Stimulated activated memory B cell treated with anti-CD40 and anti-IgM and Interleukin-4, amounts not matched to agents 10 μg/mL and 1 μg/mL and 100 μg/mL, for 72 hours (primary cell): ENCODE data around the gene SEC22B.
"Not testable (repeated sequence)": the region's sequence is repeated elsewhere in the genome, so short reads cannot be mapped to it uniquely, and the experiment has no call there.

Source experiments
- ATAC-seq: fragments of 150-1000 bp; cut with Tn5 transposase; 2 replicates; pipeline ENCODE4 v1.10.0; 2021
- H3K27ac Mint-ChIP-seq: one replicate; pipeline ENCODE4 v1.8.0; 2022; ENCODE audit warnings: mild to moderate bottlenecking, mixed read lengths
- H3K27me3 Mint-ChIP-seq: one replicate; pipeline ENCODE4 v1.8.0; 2022; ENCODE audit warnings: mixed read lengths
- H3K36me3 Mint-ChIP-seq: one replicate; pipeline ENCODE4 v1.8.0; 2022; ENCODE audit warnings: mixed read lengths
- H3K4me1 Mint-ChIP-seq: one replicate; pipeline ENCODE4 v1.8.0; 2022; ENCODE audit warnings: mixed read lengths
- H3K4me3 Mint-ChIP-seq: one replicate; pipeline ENCODE4 v1.8.0; 2022; ENCODE audit warnings: mild to moderate bottlenecking, moderate library complexity, mixed read lengths
- H3K9me3 Mint-ChIP-seq: one replicate; pipeline ENCODE4 v1.8.0; 2022; ENCODE audit warnings: mixed read lengths

Gene SEC22B

GRCh38 chr1:120131611-120132405 lies 44.5 kb downstream of the SEC22B start:
- Mint-ChIP-seq H3K4me1 (peaks cover 10% of the 10 kb centered on the region), H3K27ac (peak overlapping the region; percentile 49)
- peak; percentile 80 for ATAC-seq
- H3K9me3 Mint-ChIP-seq, H3K27me3 Mint-ChIP-seq, H3K4me3 Mint-ChIP-seq, H3K36me3 Mint-ChIP-seq: not testable (repeated sequence)

- H3K9me3 Mint-ChIP-seq, H3K27ac Mint-ChIP-seq, H3K36me3 Mint-ChIP-seq, ATAC-seq, H3K4me3 Mint-ChIP-seq, H3K27me3 Mint-ChIP-seq: not testable (repeated sequence)
- H3K4me1 Mint-ChIP-seq: peaks cover 13% of the 10 kb centered on the region
Observed at GRCh38 chr1:120127921-120128320, 48.4 kb downstream of the SEC22B start.

- H3K27me3 Mint-ChIP-seq, H3K9me3 Mint-ChIP-seq, H3K4me3 Mint-ChIP-seq, H3K36me3 Mint-ChIP-seq, H3K27ac Mint-ChIP-seq, ATAC-seq: not testable (repeated sequence)
- peaks cover 19% of the 10 kb centered on the region for H3K4me1 Mint-ChIP-seq
Observed at GRCh38 chr1:120126216-120126615, 50.1 kb downstream of the SEC22B start.

GRCh38 chr1:120124628-120125027 lies 51.7 kb downstream of the SEC22B start:
- not testable (repeated sequence) for H3K4me3 Mint-ChIP-seq, ATAC-seq, H3K36me3 Mint-ChIP-seq, H3K9me3 Mint-ChIP-seq, H3K27me3 Mint-ChIP-seq
- peak overlapping the region; percentile 53 for H3K27ac Mint-ChIP-seq
- peaks cover 19% of the 10 kb centered on the region for H3K4me1 Mint-ChIP-seq

GRCh38 chr1:120123813-120124510 lies 52.4 kb downstream of the SEC22B start:
- H3K4me3 Mint-ChIP-seq, H3K27me3 Mint-ChIP-seq, H3K9me3 Mint-ChIP-seq, H3K36me3 Mint-ChIP-seq: not testable (repeated sequence)
- ATAC-seq: peak; percentile 82
- H3K27ac Mint-ChIP-seq: peak overlapping the region; percentile 53
- H3K4me1 Mint-ChIP-seq: peaks cover 22% of the 10 kb centered on the region

- ATAC-seq: peak; percentile 86
- not testable (repeated sequence) for H3K9me3 Mint-ChIP-seq, H3K36me3 Mint-ChIP-seq, H3K27me3 Mint-ChIP-seq
- Mint-ChIP-seq H3K4me1 (peaks cover 35% of the 10 kb centered on the region), H3K4me3 (peak overlapping the region; percentile 77), H3K27ac (peak overlapping the region; percentile 70)
Observed at GRCh38 chr1:120122262-120122893, 53.9 kb downstream of the SEC22B start.

GRCh38 chr1:120121830-120122229 lies 54.5 kb downstream of the SEC22B start:
- not testable (repeated sequence) for H3K36me3 Mint-ChIP-seq, H3K4me3 Mint-ChIP-seq, H3K9me3 Mint-ChIP-seq, H3K27me3 Mint-ChIP-seq
- Mint-ChIP-seq H3K27ac (peak overlapping the region; percentile 70), H3K4me1 (peaks cover 36% of the 10 kb centered on the region)
- ATAC-seq: peak; percentile 54

- peaks cover 43% of the 10 kb centered on the region for H3K4me1 Mint-ChIP-seq
- H3K9me3 Mint-ChIP-seq, H3K4me3 Mint-ChIP-seq, H3K27ac Mint-ChIP-seq, ATAC-seq, H3K27me3 Mint-ChIP-seq, H3K36me3 Mint-ChIP-seq: not testable (repeated sequence)
Observed at GRCh38 chr1:120120525-120120924, 55.8 kb downstream of the SEC22B start.

- Mint-ChIP-seq H3K4me1 (peaks cover 33% of the 10 kb centered on the region), H3K27ac (peak overlapping the region; percentile 14)
- H3K36me3 Mint-ChIP-seq, H3K4me3 Mint-ChIP-seq, H3K9me3 Mint-ChIP-seq, H3K27me3 Mint-ChIP-seq: not testable (repeated sequence)
- ATAC-seq: peak; percentile 90
Observed at GRCh38 chr1:120117371-120118177, 58.7 kb downstream of the SEC22B start.

- not testable (repeated sequence) for H3K4me3 Mint-ChIP-seq, H3K9me3 Mint-ChIP-seq, H3K36me3 Mint-ChIP-seq, H3K27me3 Mint-ChIP-seq, ATAC-seq
- peak overlapping the region; percentile 26 for H3K27ac Mint-ChIP-seq
- H3K4me1 Mint-ChIP-seq: peaks cover 24% of the 10 kb centered on the region
Observed at GRCh38 chr1:120116094-120116493, 60.2 kb downstream of the SEC22B start.

- not testable (repeated sequence) for H3K27me3 Mint-ChIP-seq, H3K4me3 Mint-ChIP-seq, ATAC-seq, H3K36me3 Mint-ChIP-seq, H3K27ac Mint-ChIP-seq, H3K9me3 Mint-ChIP-seq
- peaks cover 15% of the 10 kb centered on the region for H3K4me1 Mint-ChIP-seq
Observed at GRCh38 chr1:120113134-120113533, 63.2 kb downstream of the SEC22B start.

- H3K4me1 Mint-ChIP-seq, H3K9me3 Mint-ChIP-seq, H3K27ac Mint-ChIP-seq, H3K27me3 Mint-ChIP-seq, ATAC-seq, H3K4me3 Mint-ChIP-seq, H3K36me3 Mint-ChIP-seq: not testable (repeated sequence)
Observed at GRCh38 chr1:120112212-120112611, 64.1 kb downstream of the SEC22B start.

- H3K36me3 Mint-ChIP-seq, H3K27ac Mint-ChIP-seq: not testable (repeated sequence)
Observed at GRCh38 chr1:120111771-120112170, 64.5 kb downstream of the SEC22B start.

GRCh38 chr1:120111008-120111407 lies 65.3 kb downstream of the SEC22B start:
- H3K4me1 Mint-ChIP-seq, H3K27me3 Mint-ChIP-seq, H3K4me3 Mint-ChIP-seq, H3K36me3 Mint-ChIP-seq, H3K9me3 Mint-ChIP-seq, H3K27ac Mint-ChIP-seq: not testable (repeated sequence)
- peak; percentile 93 for ATAC-seq

More at GRCh38 chr1:120111771-120112170, 64.5 kb downstream of the SEC22B start:
- ATAC-seq, H3K27me3 Mint-ChIP-seq, H3K4me3 Mint-ChIP-seq, H3K4me1 Mint-ChIP-seq, H3K9me3 Mint-ChIP-seq: not testable (repeated sequence)

GRCh38 chr1:120109656-120110055 lies 66.7 kb downstream of the SEC22B start:
- Mint-ChIP-seq H3K4me3 (peak overlapping the region; percentile 38), H3K27ac (peak overlapping the region; percentile 49), H3K4me1 (peaks cover 13% of the 10 kb centered on the region)
- H3K27me3 Mint-ChIP-seq, ATAC-seq, H3K36me3 Mint-ChIP-seq, H3K9me3 Mint-ChIP-seq: not testable (repeated sequence)
